ENCODE measurements around the gene RIPK1. TPM values are rescaled to one million over a fixed set of nuclear protein-coding genes. Genes with fewer than 3 reads are reported as not detected.
A peak's percentile ranks its signal among the peaks of the same experiment; 100 is the strongest.

The RIPK1 gene
- total and polyA plus RNA-seq, 7 donors, result 5.6 to 10.6 (median 7.1) TPM

DNA sequence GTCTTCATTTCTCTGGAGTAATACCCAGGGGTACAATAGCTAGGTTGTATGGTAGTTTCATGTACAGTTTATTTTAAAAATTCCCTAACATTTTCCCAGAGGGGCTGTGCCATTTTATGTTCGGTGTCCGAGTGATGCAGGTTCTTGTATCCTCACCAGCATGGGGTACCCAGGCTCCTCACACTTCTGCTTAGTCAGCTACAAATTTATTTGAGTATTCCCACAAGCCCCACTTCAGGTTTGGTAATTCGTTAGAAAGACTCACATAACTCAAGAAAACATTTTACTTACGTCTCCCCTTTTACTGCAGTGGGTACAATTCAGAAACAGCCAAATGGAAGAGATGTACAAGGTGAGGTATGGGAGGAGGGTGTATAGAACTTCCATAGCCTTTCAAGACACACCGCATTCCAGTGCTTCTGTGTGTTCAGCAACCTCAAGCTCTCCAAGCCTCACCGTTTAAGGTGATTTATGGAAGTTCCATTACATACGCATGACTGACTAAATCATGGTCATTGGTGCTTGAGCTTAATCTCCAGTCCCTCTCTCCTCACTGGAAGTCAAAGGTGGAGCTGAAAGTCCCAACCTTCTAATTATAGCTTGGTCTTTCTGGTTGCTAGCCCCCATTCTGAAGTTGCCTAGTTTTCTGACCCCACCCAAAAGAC is 18.1 kb downstream of the RIPK1 start:
- 53 to 84% (median 55%) methylated on average over 7 of the region's 7 CpGs for WGBS, 3 donors

GRCh38 chr6:3088446-3088845 is 20.2 kb downstream of the RIPK1 start:
- ATAC-seq (peak; percentile 68 to 73 (median 70)), DNase-seq (peak; percentile 45 to 59)
- intact Hi-C loops (cut with DNase I), result no loop called here
- Histone ChIP-seq H3K27ac (no peak overlapping the region), H3K4me3 (no peak overlapping the region), H3K9me3 (no peaks in the 10 kb centered on the region), H3K36me3 (ENCODE audit: insufficient read depth in 1 of 2, low read depth in 1 of 2) (peaks cover 10 to 70% of the 10 kb centered on the region in 2 donors), H3K4me1 (no peaks in the 10 kb centered on the region), H3K27me3 (ENCODE audit: insufficient read depth in 3 of 3, low read length in 2 of 3) (no peaks in the 10 kb centered on the region)
- WGBS, 3 donors, result 52 to 69% (median 59%) methylated on average over 4 of the region's 4 CpGs
- no peak for TF ChIP-seq CTCF (IDR thresholded peaks at IDR 0.05)

More for the DNA sequence above, 18.1 kb downstream of the RIPK1 start:
- Histone ChIP-seq H3K4me1 (no peaks in the 10 kb centered on the region), H3K36me3 (ENCODE audit: insufficient read depth in 1 of 2, low read depth in 1 of 2) (peaks cover 12 to 89% of the 10 kb centered on the region in 2 donors), H3K27ac (no peak overlapping the region), H3K27me3 (ENCODE audit: insufficient read depth in 3 of 3, low read length in 2 of 3) (no peaks in the 10 kb centered on the region), H3K4me3 (no peak overlapping the region), H3K9me3 (no peaks in the 10 kb centered on the region)
- intact Hi-C loops (cut with DNase I), result no loop called here
- TF ChIP-seq CTCF (IDR thresholded peaks at IDR 0.05), result no peak
- ATAC-seq (no peak), DNase-seq (no peak)

DNA sequence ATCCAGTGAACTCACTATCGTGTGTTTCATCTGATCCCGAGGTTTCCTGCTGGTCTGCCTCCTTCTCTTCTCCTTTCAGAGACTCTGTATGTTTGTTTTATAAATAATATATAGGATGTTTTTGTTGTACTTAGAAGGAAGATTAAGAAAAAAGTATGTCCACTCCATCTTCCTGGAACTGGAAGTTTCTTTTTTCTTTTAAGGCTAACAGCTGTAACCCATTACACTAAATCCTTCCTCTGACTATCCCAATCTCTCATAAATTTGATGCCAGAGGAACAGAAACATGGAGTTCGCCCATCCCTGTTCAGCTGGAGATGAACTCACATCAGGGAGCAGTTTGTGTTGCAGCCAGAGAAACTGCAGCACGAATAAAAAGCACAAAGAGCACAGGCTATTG is 20.7 kb downstream of the RIPK1 start:
- ATAC-seq, result no peak
- WGBS, 3 donors, result 56 to 63% (median 59%) methylated on average over 4 of the region's 4 CpGs

DNA sequence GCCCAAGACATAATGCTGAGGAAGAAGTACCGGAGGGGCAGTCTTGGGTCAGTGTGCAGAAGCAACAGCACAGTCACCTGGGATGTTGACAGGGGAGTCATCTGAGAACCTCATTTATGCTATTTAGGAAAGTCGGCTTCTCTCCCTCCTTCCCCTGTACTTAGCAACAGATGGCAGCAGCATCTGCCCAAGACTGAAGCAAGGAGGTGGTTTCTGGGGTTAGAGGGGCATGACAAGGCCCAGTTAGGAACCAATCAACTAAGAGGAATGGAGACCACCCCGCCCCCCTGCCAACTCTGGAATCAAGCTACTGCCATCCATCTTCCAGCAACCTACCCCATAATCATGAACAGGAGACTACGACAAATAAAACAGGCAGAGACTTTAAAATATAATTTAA is 21.7 kb downstream of the RIPK1 start:
- intact Hi-C loops (cut with DNase I), result no loop called here

More for the DNA sequence above, 20.7 kb downstream of the RIPK1 start:
- no peaks in the 10 kb centered on the region for H3K27me3 ChIP-seq (ENCODE audit: insufficient read depth in 3 of 3, low read length in 2 of 3)
- no peak for TF ChIP-seq CTCF (IDR thresholded peaks at IDR 0.05)
- DNase-seq, result no peak
- H3K9me3 ChIP-seq, result no peaks in the 10 kb centered on the region
- intact Hi-C loops (cut with DNase I), result no loop called here
- H3K4me3 ChIP-seq, result no peak overlapping the region
- no peaks in the 10 kb centered on the region for H3K4me1 ChIP-seq
- H3K27ac ChIP-seq, result no peak overlapping the region
- H3K36me3 ChIP-seq (ENCODE audit: insufficient read depth in 1 of 2, low read depth in 1 of 2), result peaks cover 10 to 66% of the 10 kb centered on the region in 2 donors

More for the DNA sequence above, 21.7 kb downstream of the RIPK1 start:
- ATAC-seq (no peak), DNase-seq (no peak)
- TF ChIP-seq CTCF (IDR thresholded peaks at IDR 0.05), result no peak
- Histone ChIP-seq H3K27ac (no peak overlapping the region), H3K36me3 (ENCODE audit: insufficient read depth in 1 of 2, low read depth in 1 of 2) (peaks cover 6 to 66% of the 10 kb centered on the region in 2 donors), H3K27me3 (ENCODE audit: insufficient read depth in 3 of 3, low read length in 2 of 3) (no peaks in the 10 kb centered on the region), H3K9me3 (no peaks in the 10 kb centered on the region), H3K4me3 (no peak overlapping the region), H3K4me1 (no peaks in the 10 kb centered on the region)
- WGBS, 3 donors, result 79 to 85% (median 84%) methylated on average over 4 of the region's 4 CpGs
